ENCODE data around the gene RPL41.
"Not testable (repeated sequence)": the region's sequence is repeated elsewhere in the genome, so short reads cannot be mapped to it uniquely, and the experiment has no call there.

Gene RPL41

GRCh38 chr12:56116267-56117081, at the start of gene RPL41:
RPL41 (plus strand) TSS chr12:56116633.
- DNase-seq: peak; percentile 96

DNA sequence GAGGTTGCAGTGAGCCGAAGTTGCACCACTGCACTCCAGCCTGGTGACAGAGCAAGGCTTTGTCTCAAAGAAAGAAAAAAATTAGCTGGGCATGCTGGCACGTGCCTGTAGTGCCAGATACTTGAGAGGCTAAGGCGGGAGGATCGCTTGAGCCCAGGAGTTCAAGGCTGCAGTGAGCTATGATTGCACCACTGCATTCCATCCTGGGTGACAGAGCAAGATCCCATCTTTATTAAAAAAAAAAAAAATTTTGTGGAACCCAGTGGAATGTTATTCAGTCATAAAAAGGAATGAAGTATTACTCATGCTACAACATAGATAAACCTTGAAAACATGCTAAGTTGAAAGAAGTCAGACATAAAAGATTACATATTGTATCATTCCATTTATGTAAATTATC, 44.8 kb upstream of the RPL41 start:
- DNase-seq: no peak

GRCh38 chr12:56074396-56074795, 42.0 kb upstream of the RPL41 start:
- DNase-seq: no peak

GRCh38 chr12:56077966-56078365, 38.5 kb upstream of the RPL41 start:
- not testable (repeated sequence) for DNase-seq

DNA sequence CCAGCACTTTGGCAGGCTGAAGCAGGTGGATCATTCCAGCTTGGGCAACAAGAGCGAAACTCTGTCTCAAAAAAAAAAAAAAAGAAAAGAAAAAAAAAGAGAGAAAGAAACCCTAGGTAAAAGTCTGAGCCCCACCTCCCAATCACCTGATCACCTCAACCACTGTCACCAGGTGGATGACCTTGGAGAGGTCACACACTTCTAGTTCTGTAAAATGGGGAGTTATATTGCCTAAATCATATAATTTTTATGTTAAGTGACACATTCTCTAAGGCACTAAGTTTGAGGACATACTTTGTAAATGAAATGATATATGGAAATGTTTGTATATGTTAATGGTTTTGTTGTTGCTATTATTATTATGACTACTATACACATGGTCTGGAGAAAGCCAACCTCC, 38.0 kb upstream of the RPL41 start:
- DNase-seq: no peak

DNA sequence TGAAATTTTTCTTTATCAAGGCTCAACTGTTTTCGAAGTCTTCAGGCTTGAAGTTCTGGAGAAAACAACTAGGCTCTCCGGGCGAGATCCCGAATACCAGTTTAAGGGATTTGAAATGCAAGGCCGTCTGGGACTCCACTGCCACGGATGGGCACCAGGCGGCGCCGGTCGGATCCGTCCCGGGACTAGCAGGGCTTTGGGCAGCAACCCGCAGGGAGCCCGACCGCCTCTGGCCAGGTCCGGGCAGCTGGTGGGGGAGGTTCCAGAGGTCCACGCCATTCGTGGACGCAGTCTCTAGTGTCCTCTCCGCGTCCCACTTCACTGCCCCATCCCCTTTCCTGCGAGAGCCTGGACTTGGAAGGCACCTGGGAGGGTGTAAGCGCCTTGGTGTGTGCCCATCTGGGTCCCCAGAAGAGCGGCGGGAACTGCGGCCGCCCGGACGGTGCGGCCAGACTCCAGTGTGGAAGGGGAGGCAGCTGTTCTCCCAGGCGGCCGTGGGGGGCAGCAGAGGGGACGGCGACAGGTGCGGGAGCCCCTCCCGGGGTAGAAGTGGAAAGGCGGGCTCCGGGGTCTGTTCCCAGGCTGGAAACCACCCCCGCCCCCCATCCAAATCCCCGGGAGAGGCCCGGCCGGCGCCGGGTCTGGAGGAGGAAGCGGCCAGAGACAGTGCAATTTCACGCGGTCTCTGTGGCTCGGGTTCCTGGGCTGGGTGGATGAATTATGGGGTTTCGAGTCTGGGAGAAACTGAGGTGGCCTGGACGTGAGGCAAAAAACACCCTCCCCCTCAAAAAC, 37.3 kb upstream of the RPL41 start:
- peak; percentile 51 for DNase-seq

GRCh38 chr12:56079723-56080555, 36.5 kb upstream of the RPL41 start, which contains the start of gene ERBB3:
ERBB3 (plus strand) TSS chr12:56080165; CDS start chr12:56080301, 136 bp downstream.
- DNase-seq: peak; percentile 66

GRCh38 chr12:56080556-56081138, 35.8 kb upstream of the RPL41 start:
- no peak for DNase-seq

GRCh38 chr12:56081393-56082347, 34.8 kb upstream of the RPL41 start:
- no peak for DNase-seq

- no peak for DNase-seq
Observed at GRCh38 chr12:56082382-56082781, 34.1 kb upstream of the RPL41 start.

- no peak for DNase-seq
Observed at GRCh38 chr12:56082967-56083366, 33.5 kb upstream of the RPL41 start.

DNA sequence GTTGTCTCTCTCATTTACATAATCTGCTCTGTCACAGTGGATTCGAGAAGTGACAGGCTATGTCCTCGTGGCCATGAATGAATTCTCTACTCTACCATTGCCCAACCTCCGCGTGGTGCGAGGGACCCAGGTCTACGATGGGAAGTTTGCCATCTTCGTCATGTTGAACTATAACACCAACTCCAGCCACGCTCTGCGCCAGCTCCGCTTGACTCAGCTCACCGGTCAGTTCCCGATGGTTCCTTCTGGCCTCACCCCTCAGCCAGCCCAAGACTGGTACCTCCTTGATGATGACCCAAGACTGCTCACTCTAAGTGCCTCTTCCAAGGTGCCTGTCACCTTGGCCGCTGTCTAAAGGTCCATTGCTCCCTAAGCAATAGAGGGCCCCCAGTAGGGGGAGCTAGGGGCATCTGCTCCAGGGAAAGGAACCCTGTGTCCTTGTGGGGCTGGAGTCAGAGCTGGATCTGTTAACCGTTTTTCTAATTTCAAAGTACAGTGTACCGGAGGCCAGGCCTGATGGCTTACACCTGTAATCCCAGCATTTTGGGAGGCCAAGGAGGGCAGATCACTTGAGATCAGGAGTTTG, 31.4 kb upstream of the RPL41 start:
- DNase-seq: peak; percentile 14

GRCh38 chr12:56086096-56086495, 30.3 kb upstream of the RPL41 start:
- no peak for DNase-seq

GRCh38 chr12:56086608-56087007, 29.8 kb upstream of the RPL41 start:
- no peak for DNase-seq

GRCh38 chr12:56087220-56087619, 29.2 kb upstream of the RPL41 start:
- DNase-seq: no peak

GRCh38 chr12:56097738-56098137, 18.7 kb upstream of the RPL41 start:
- DNase-seq: no peak

GRCh38 chr12:56098592-56098991, 17.8 kb upstream of the RPL41 start:
- no peak for DNase-seq

DNA sequence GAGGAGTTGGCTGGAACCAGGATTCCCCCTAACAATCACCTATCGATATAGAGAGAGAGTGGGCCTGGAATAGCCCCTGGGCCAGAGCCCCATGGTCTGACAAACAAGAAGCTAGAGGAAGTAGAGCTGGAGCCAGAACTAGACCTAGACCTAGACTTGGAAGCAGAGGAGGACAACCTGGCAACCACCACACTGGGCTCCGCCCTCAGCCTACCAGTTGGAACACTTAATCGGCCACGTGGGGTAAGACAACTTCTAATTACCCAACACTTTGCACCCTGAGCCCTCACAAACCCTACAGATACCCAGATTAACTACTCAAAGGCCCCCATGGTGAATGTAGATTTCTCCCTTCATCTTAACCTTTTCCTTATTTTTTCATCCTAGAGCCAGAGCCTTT, 16.6 kb upstream of the RPL41 start:
- no peak for DNase-seq

GRCh38 chr12:56101045-56101444, 15.4 kb upstream of the RPL41 start:
- no peak for DNase-seq

DNA sequence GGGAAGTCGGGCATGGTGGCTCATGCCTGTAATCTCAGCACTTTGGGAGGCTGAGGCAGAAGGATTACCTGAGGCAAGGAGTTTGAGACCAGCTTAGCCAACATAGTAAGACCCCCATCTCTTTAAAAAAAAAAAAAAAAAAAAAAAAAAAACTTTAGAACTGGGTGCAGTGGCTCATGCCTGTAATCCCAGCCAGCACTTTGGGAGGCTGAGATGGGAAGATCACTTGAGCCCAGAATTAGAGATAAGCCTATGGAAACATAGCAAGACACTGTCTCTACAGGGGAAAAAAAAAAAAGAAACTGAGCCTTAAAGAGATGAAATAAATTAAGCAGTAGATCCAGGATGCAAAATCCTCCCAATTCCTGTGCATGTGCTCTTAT, 13.8 kb upstream of the RPL41 start:
- no peak for DNase-seq

DNA sequence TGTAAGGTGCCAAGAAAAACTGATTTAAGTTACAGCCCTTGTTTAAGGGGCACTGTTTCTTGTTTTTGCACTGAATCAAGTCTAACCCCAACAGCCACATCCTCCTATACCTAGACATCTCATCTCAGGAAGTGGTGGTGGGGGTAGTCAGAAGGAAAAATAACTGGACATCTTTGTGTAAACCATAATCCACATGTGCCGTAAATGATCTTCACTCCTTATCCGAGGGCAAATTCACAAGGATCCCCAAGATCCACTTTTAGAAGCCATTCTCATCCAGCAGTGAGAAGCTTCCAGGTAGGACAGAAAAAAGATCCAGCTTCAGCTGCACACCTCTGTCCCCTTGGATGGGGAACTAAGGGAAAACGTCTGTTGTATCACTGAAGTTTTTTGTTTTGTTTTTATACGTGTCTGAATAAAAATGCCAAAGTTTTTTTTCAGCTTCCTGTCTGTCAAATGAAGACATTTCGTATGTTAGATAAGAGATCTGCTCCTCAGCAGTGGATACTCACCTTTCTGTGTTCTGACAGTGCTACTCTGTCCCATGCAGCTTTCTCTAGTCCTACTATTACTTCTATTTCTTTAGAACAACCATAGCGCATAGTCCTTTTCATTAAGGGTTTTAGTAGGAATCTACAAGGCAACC, 13.2 kb upstream of the RPL41 start:
- DNase-seq: peak; percentile 59
